HS-27A (cell line): ENCODE measurements around the gene SH3PXD2A.
"Not testable (repeated sequence)": the region's sequence is repeated elsewhere in the genome, so short reads cannot be mapped to it uniquely, and the experiment has no call there.

Source experiments
- DNase-seq: peaks from one replicate; pipeline ENCODE4 v3.0.0-alpha.2; 2012; ENCODE audit warnings: low read depth, missing footprints

The SH3PXD2A gene

DNA sequence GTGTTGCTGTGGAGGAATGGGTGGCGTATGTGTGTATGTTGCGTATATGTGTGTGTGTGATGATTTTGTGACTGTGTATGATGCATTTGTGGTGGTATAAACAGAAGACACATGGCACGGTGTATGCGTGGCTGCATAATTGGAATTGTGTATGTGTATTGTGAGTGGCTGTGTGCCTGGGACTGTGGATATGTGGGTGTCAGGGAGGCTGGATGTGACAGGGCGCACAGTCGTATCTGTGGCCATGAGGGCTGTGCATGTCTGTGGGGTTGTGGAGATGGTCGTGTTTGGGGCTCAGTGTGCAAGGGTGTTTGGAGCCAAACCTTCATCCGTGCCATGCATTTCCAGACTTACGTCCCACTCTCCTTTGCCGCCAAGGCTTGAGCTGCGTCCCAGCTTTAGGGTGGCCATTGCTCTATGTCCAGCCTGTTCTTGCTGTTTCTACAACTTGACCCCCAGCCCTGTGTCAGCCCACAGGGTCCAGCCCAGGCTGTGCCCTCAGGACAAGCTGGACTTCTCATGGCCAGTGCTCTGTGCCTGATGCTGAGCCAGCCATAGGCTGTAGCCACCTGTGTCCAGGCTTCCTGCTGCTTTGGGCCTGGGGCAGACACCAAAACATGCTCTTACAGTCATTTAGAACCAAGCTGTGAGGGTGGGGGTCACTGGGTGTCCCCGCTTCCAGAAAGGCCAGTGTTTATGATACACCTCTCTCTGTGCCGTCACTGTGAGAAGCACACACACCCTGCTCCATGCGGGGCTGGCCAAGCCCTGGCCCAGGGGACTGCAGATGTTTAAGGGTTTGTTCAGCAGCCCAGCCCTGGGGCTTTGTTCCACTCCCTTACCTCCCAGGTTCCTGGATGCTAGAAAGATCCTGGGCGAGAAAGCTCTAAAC is 234.2 kb downstream of the SH3PXD2A start:
- DNase-seq: no peak

DNA sequence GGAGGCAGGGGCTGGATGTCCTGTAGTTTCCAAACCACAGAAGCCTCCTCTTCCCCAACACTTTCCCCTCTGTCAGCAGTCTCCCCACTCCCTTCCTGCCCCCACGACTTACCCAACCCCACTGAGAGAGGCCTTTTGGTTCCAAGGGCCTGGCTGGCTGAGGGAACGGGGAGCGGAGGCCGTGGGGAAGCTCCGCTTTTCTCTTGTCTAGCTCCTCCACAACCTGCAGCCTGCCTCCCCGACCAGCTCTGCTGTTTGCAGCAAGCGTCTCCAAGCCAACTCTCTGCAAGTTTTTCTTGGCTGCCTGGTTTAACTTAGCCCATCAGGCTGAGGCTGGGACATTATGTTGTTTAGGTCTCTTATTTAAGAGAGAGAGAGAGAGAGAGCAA is 235.0 kb downstream of the SH3PXD2A start:
- DNase-seq: no peak

DNA sequence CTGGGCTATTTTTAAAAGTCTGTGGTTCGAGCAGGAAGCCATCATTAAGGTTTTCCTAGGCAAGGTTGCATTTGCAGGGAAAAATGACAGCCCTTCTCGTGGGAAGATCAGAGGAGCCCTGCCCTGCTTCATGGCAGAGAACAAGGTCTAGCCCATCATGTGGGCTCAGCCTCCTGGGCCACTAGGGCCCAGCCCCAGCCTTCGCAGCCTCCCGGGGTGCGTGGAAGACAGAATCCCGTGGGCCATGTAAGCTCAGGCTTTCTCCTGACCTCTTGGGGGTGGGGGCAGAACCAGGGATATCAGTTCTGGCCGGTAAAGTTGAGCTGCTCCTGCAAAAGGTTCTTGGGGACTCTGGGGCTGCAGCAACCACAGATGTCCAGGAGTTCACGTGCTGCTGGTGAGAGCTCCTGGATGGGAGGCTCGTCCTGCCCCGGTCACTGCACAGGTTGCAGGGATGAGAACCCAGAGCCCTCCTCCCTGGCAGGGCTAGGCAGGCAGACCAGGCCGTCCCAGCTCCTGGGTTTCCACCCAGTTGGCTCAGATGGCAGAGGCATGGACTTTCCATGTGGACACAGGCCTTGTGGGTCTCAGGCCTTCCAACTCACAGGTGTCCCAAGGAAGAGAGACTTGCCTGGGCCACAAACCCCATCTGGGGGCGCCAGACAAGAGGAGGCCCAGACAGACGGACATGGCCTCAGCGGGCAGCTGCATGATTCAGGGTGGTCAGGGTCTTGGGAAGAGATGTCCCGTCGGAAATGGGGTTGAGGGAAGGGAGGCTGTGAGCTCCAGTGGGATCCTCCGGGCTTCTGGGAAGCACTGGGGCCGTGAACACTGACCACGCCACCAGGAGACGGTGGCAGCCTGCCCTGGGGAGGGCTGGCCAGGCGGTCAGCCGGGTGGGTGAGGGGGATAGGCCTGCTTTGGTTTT is 235.7 kb downstream of the SH3PXD2A start:
- DNase-seq: no peak

DNA sequence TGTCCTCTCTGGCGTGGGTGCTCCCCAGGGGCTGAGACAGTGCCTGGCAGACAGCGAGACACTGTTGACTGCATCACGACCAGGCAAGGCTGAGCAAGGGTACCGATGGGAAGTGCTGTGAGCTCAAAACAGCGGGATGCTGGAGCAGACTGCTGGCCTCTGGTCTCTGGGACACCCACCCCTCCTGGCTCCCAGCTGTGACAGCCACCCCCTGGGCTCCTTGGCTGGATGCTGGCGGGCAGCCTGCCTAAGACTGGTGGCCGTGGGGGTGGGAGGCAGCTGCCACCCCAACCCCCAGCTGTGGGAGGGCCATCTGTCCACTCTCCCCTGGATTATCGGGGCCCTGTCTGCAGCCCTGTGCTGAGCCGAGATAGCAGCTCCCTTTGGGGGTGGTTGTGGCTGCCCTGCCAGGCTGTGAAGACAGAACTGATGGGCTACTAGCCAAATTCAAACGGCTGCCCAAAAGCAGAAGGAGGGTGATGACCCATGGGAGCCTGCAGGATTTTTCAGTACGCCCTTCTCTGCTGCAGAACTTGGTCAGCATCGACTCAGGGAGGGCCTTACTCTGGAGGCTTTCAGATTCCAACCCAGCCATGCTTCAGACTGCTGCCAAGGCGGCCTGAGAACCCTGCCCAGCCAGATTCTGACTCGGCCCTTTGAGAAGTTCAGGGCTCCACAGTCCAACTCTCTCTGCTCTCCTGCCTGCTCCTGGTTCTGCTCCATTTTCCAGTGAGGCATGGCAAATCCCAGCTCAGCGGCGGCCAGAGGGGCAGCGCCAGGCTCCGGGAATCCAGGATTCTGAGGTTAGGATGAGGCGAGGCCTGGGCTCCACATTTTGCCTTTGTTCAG is 236.6 kb downstream of the SH3PXD2A start:
- no peak for DNase-seq

DNA sequence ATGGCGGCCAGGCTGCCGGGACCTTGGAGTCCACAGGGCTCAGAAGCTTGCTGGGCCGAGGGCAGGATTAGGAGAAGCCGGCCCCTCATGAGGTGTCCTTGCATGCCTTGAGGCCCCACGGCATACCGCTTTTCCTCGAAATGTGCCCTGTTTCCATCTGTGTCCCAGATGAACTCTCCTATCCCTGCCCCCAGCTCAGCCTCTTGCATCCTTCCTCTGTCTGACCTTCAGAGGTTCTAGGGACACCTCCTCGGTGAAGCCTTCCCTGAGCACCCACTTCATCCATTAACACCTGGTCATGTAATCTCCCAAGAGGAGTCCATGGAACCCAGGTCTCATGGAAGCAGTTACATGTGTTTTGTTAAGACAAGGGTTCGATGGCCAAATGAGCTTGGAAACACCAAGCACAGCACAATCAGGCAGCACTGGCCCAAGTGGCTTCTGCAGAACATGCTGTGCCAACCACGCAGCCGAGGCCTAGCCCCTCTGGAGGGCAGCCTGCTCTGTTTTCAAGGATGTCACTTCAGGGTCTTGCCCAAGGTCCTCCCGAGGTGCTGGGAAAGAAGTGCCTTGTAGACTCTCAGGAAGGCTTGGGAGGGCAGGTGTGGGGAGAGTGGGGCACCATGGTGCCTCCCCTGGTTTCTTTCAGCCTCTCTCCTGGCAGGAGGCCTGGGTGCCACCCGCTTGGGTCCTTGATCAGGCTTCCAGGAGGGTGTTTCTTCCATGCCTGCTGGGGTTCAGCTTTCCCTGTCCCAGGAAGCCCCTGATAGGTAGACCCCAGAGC is 237.6 kb downstream of the SH3PXD2A start:
- no peak for DNase-seq

DNA sequence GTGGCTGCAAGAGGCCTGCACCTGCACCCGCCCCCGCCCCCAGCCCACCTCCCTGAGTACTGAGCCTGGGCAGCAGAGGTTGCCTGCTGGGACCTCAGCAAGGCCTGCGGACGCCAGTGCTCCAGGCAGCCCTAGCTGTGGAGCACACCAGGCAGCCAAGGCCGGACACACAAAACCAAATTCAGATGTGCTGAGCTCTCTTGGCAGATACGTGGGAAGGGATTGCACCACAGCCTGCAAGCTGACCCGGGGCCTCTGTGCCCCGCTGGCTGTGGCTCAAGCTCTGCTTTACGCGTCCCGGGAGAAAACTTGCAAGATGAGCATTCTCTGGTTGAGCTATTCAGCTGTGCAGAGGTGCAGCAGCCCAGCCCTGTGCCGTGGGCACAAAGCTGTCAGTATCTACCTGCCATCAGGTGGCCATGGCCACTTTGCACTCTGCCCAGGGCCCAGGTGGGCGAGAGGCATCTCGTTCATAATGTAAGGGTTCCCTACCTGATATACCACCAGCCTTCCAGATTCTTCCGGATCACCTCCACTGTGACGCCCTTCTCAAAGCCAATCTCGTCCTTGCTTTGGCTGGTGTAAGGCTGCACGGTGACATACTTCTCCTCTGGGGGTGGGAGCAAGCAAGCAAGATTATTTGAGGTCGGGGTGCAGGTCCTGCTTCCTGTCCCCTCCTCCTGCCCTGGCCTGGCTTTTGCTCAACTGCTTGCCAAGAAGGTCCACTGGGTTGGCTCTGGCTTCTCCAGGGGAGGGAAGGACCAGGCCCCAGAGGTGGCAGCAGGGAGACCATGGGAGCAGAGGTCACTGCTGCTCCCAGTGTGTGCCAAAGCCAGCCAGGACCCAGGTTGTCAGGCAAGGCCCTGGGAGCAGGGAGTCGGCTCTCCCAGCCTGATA is 238.4 kb downstream of the SH3PXD2A start:
- DNase-seq: no peak

DNA sequence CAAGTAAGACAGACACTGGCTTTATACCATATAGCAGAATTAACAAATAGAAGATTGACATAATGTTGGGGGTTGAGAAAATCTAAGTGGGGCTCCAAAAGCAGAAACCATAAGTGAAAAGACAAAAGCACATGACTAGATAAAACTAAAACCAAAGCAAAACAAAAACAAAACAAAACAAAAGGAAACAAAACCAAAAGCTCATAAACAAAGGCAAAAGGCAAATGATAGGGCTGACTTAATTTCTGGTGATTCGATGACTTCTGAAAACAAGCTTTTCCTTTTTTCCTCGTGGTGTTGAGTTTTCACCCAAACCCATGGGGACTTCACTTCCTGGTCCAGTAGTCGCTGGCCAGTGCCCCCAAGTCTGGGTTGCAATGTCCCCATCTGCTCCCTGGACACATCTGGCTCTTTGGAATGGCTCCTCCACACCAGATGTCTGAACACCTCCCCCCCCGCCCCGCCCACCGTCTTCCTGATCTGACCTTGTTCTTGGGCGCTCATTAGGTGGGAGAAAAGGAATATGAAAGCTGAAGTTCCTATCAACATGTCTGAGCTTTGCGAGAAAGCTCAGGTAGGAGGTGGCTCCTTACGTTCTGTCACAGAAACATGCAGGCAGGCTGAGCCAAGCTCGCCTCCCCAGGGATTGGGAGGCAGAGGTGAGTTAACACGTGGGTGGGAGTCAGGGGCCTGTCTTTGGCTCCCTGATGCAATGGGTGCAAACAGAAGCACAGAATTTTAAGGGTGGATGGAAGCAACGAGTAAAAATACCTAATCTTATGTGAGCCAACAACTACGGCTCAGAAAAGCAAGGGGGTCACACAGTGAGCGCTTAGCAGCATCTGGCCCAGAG is 240.8 kb downstream of the SH3PXD2A start:
- no peak for DNase-seq

DNA sequence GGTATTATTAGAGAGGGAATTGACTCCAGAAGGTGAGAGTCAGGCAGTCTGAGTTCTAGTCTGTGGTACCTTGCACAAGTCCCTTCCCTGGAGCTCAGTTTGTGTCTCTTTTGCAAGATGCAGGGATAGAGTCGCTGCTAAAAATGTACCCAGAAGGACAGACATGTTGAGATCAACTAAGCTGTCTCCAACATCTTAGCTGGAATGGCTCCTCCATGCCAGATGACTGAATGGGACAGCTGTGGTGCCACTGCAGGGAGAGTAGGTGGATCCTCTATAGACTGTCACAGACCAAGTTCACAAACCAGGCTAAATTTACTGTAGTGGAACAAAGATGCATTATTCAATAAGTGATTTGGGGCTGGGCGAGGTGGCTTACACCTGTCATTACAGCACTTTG is 241.8 kb downstream of the SH3PXD2A start:
- DNase-seq: no peak

DNA sequence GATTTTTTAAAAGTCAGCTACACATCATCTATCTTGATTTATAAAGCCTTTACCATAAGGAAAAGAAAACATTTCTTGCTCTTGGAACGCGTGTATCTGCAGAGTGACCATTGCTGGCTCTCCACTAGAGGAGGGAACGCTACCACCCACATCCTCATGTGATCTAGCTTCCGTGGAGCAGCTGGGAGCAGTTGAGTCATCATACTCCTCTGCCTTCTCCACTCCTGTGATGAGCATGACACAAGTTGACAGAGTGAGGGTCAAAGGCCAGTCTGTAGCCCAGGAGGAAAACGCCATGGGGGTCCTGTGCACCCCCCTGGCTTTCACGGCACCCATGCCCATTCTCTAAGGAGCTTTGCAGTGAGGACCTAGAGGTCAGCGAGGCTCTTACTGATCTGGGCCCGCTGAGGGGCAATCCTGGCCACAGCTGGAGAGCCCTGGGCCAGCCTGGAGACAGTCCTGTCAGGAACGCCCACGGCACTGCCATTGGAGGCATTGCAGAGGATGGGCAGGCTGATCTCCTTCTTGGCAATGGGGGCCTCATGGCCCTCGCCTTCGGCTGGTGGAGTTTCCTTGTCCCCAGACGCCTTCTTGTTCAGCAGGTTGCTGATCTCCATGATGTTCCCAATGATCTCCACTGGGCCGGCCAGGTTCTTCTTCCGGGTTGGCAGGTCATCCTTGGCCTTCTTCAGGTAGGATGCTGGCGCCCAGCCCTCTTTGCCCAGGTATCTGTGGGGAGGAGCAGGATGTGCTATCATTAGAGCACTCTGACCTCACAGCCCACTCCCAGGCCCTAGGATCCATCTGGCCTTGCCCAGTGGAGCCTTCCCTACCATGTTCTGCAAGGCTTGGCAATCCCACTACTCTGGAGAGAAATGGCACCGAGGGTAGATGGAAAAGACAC is 242.7 kb downstream of the SH3PXD2A start:
- DNase-seq: no peak

DNA sequence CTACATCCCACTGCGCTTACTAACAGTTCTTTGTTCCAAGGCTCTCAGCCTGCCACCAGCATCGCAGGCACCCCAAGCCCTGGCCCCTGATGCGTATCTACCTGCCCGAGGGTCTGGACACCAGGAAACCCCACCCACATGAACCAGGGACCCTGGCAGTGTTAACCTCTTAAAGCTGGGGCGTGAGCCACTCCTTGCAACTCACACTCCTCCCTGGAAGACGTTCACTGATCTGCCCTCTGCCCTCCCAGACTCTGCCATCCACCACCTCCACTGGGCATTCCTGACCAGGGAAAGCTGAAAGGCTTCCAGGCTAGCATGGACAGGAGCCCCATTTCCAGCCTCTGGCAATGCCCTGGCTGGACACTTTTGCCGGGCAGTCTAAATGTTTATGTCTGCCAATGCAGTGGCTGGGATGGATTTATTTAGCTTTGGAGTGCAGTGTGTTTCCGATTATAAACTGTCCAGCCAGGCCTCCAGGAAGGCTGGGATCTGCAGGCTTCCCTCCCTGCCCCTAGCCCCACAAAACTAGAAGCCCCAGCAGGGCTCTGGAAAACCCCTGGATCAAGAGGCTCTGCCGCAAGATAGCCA is 244.4 kb downstream of the SH3PXD2A start:
- DNase-seq: no peak

DNA sequence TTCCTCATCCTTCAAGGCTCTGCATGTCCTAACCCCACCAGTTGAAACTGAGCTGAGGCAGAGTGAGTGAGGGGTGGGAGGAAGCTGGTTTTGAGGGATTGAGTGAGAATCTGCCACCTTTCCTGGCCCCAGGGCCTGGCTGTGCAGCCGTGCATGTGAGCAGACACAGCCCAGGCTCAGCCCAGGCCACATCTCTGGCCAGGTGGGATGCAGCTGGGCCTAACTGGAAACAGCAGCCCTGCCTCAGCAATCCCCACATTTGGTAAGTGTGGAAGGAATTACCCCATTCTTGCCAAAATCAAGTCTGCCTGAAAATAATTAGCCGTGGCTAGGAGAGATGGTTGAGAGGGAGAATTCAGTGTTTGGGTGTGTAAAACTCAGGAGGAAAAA is 245.3 kb downstream of the SH3PXD2A start:
- no peak for DNase-seq

DNA sequence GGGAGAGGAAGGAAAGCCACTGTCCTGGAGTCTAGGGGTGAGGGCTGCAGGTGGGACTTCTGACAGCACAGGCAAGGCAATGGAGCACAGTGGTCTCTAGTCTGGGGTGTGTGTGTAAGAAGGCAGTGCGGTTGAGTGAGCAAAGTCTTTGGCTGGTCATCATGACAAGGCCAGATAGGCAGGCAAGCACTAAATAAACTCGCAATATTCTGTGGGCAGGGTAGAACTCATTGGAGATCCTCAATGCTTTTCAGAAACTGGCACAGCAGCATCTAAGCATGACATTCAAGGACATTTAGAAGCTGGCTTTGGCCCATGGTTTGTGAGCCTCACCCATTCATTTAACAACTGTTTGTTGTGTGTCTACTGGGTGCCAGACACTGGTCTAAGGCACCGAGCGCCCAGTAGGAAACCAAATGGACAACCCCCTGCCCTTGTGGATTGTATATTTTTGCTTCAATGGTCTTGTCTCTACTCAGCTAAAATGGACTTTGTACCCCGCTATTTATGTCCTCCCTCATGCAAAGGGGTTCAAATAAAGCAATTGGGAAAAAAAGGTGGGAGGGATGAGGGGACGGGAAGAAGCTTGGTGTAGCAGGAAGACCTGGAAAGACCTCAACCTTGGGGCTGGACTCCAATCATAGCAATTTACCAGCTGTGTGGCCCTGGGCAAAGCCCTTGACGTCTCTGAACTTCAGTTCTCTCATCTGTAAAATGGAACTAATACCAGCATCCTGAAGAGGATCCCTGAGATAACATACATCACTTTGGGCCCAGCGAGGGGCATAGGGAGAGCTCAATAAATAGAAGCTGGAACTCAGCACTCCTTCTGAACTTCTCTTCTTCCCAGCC is 245.9 kb downstream of the SH3PXD2A start:
- no peak for DNase-seq

DNA sequence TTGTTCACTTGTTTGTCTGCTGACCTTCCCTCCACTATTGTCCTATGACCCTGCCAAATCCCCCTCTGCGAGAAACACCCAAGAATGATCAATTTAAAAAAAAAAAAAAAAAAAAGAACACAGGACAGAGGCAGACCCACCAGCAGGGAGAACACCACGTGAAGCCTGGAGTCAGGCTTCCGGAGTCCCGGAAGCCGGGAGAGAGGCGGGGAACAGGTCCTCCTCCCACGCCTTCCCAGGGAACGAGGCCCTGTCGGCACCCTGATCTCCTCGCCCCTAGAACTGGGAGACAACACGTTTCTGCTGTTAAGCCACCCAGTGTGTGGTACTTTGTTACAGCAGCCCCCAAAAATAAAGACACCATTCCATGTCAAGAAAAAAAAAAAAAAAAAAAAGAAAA is 247.3 kb downstream of the SH3PXD2A start:
- not testable (repeated sequence) for DNase-seq

DNA sequence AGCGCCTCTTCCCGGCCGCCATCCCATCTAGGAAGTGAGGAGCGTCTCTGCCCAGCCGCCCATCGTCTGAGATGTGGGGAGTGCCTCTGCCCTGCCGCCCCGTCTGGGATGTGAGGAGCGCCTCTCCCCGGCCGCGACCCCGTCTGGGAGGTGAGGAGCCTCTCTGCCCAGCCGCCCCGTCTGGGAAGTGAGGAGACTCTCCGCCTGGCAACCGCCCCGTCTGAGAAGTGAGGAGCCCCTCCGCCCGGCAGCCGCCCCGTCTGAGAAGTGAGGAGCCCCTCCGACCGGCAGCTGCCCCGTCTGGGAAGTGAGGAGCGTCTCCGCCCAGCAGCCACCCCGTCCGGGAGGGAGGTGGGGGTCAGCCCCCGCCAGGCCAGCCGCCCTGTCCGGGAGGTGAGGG is 248.3 kb downstream of the SH3PXD2A start:
- DNase-seq: not testable (repeated sequence)

DNA sequence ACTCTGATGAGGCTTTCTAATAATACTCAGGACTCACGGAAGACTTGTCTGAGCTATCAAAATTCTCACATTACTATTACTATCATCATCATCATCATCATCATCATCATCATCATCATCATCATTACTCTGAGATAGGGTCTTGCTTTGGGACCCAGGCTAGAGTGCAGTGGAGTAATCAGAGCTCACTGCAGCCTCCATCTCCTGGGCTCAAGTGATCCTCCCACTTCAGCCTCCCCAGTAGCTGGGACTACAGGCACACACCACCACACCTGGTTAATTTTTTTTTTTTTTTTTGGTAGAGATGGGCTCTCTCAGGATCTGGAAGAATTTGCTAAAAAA is 249.3 kb downstream of the SH3PXD2A start:
- DNase-seq: not testable (repeated sequence)

DNA sequence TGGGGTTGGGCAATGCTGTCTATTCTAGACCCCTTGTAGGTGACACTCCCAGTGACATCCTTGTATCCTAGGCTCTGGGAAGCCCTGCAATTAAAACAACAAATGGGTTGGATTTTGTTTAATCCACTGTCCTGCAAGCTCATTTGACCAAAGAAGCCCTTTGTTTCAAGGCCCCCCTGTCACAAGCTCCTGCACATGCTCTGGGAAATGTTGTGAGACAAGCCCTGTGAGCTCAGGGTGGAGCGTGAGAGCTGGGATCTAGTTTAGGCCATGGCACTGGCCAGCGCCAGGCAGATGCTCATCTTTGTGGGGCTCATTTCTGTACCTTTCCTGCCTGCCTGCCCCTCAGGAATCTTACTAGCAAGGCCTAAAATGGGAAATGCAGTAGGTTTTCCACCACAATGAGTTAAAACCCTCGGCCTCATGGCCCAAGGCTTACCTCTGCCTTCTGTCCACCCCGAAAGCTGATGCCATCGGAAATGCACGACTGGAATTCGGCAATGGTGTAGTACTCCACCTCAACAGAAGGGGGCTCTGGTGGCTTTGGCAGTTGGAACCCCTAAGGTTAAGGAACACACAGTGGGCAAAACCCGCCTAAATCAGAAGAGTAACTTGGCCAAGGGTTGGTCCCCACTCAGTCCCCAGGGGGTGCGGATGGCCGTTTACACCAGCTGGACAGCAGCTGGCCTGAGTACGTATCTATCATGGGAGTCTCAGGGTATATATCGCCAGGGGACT is 249.8 kb downstream of the SH3PXD2A start:
- no peak for DNase-seq
